ENCODE measurements around the gene BRSK2.

BRSK2 gene

DNA sequence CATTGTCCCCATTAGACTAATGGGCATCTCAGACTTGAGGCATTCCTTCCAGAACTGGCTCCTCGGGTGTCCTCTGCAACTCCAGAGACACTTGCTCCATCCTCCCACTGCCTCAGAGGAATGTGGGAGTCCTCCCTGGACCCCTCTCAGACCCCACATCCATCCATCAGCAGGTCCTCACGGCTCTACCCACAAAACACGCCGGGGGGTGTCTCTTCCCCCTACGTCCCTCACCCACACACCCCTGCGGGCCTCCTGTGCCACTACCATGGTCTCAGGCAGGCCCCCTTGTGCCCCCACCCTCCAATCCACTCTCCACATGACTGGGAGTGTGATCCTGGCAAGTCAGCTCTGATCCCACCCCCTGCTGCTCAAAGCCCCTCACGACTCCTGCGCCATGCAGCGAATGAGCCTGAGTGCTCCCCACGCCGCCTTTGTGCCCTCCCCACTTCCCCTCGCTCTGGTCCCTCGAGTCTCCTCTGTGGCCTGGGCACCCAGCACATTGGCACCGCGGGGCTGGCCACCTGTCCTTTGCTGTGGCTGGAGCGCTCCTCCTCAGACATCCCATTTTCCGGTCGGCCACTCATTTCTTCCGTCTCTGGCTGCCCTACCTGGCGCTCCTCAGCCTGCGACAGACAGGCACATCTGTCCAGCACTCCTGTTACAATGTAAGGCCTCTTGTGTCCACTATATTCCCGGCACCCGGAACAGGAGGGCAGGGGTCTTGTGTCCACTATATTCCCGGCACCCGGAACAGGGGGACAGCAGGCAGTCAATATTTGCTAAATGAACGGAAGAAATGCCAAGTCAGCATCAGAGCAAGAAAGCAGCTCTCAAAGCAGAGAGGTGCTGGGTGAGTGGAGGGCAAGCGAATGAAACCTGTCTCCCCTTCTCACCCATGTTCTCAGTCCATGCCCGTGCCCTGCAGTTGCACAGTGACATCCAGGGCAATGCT, 111.0 kb downstream of the BRSK2 start:
- Mint-ChIP-seq H3K36me3 (ENCODE audit: low read depth) (peaks cover 37% of the 10 kb centered on the region), H3K9me3 (peaks cover 22% of the 10 kb centered on the region), H3K27ac (no peak overlapping the region), H3K4me1 (peaks cover 32% of the 10 kb centered on the region), H3K27me3 (ENCODE audit: low read depth, poor library complexity) (peaks cover 3% of the 10 kb centered on the region), H3K4me3 (no peak overlapping the region)
- DNase-seq = no peak
- TF ChIP-seq, protein P1, sequence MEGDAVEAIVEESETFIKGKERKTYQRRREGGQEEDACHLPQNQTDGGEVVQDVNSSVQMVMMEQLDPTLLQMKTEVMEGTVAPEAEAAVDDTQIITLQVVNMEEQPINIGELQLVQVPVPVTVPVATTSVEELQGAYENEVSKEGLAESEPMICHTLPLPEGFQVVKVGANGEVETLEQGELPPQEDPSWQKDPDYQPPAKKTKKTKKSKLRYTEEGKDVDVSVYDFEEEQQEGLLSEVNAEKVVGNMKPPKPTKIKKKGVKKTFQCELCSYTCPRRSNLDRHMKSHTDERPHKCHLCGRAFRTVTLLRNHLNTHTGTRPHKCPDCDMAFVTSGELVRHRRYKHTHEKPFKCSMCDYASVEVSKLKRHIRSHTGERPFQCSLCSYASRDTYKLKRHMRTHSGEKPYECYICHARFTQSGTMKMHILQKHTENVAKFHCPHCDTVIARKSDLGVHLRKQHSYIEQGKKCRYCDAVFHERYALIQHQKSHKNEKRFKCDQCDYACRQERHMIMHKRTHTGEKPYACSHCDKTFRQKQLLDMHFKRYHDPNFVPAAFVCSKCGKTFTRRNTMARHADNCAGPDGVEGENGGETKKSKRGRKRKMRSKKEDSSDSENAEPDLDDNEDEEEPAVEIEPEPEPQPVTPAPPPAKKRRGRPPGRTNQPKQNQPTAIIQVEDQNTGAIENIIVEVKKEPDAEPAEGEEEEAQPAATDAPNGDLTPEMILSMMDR (IDR thresholded peaks at IDR 0.05) = no peak

DNA sequence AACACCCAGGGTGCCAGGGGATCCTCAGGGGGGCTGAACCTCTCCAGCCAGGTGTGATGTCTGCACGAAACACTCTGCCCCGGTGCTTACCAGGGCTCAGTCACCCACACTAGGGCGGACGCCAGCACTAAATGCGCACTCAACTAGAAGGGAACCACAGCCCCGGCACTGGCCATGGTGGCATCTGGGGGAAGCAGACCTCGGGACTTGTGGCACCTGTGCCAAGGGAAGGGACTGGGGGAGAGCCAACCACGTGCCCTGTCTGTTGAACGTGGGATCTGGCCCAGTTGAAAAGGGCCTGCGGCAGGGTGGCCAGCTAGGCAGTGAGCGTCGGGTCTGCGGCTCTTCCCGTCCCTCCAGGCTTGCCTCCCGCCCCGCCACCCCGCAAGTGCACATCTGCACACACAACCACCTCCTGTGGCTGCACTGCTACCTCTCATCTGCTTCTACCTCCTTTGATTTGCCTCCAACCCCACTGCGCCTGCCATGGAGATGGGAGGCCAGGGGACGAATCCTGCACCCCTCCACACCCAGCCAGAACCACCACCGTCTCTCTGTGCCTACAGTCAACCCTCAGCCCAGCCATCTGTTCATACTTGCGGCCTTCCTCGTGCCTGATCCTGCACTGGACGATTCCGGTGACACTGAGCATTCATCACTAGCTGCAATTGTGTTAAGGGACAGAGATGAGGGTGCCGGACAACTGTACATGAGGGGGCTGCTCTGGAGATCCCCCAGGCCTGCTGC, 111.9 kb downstream of the BRSK2 start:
- Mint-ChIP-seq H3K27me3 (ENCODE audit: low read depth, poor library complexity) (peaks cover 3% of the 10 kb centered on the region), H3K4me3 (no peak overlapping the region), H3K9me3 (peaks cover 14% of the 10 kb centered on the region), H3K36me3 (ENCODE audit: low read depth) (peaks cover 28% of the 10 kb centered on the region), H3K4me1 (peaks cover 38% of the 10 kb centered on the region), H3K27ac (no peak overlapping the region)
- no peak for DNase-seq
- TF ChIP-seq, protein P1 (IDR thresholded peaks at IDR 0.05) = no peak

DNA sequence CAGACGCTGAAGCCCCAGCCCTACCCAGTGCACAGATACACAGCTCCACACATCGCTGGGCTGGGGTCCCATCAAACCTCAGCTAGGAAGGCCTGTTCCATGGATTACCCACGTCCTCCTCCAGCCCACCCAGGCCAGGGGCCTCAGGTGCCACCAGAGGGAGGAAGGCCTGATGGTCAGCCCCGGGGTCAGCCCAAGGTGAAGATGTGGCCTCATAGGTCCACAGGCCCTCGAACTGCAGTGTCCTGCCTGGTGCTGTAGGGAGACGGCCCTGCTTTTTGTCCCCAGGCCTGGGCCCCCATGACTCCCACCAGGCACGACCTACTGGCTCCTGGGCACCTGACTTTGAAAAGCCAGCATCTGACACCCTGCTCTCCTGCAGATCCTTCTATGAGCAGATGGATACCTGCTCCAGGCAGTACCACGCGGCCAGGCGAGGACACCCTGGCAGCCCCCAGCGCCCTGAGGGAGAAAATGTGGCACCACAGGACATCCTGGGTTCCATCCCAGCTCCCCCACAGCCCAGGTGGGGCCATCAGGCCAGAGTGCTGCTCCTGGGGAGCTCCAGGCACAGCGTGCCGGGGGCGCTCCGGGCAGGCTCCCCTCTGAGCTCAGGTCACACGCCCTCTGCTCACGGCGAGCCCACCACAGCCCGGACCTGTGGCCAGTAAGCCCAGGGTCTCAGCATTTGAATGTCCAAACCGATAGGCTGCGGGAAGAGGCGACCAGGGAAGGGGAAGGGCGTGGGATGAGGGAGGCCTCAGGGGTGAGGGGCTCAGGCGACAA, 112.6 kb downstream of the BRSK2 start:
- Mint-ChIP-seq H3K4me3 (no peak overlapping the region), H3K27me3 (ENCODE audit: low read depth, poor library complexity) (peaks cover 3% of the 10 kb centered on the region), H3K36me3 (ENCODE audit: low read depth) (peaks cover 23% of the 10 kb centered on the region), H3K9me3 (peaks cover 9% of the 10 kb centered on the region), H3K4me1 (peaks cover 46% of the 10 kb centered on the region), H3K27ac (peak overlapping the region; percentile 92)
- TF ChIP-seq, protein P1 (IDR thresholded peaks at IDR 0.05) = no peak
- DNase-seq = peak; percentile 40

DNA sequence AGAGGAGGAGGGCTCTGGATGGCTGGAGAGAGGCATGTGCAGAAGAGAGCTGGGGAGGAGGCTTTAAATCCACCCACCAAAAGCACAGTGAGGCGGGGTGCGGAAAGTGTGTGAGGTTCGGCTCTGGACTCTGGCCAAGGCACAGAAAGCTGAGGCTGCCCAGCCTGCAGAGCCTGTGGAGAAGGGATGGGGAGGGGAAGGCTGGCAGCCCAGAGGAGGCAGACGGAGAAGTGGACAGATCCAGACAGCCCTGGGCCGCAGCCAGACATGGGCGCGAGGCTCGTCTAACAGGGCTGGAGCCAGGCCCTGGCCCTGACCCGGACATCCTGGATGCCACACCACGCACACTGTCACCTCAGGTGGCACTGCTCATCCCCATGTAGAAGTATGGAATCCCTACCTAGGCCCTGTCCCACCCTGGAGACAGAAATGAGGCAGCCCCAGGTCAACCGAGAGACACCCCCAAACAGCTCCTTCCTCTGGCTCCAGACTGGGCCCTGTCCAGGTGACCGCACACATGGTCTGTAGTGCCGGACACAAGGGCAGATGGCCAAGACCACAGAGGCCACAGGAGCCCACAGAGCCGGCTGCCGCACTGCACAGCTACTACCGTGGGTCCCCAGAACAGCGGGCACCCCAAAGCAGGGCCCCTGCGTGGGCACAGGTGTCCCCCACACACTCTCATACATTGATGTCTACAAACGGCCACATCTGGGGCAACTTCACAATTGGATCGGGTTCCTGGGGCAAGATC, 113.4 kb downstream of the BRSK2 start:
- H3K4me3 Mint-ChIP-seq = no peak overlapping the region
- DNase-seq = no peak
- H3K9me3 Mint-ChIP-seq = peaks cover 9% of the 10 kb centered on the region
- H3K36me3 Mint-ChIP-seq (ENCODE audit: low read depth) = peaks cover 20% of the 10 kb centered on the region
- peaks cover 3% of the 10 kb centered on the region for H3K27me3 Mint-ChIP-seq (ENCODE audit: low read depth, poor library complexity)
- peak overlapping the region; percentile 92 for H3K27ac Mint-ChIP-seq
- H3K4me1 Mint-ChIP-seq = peaks cover 54% of the 10 kb centered on the region
- TF ChIP-seq, protein P1 (IDR thresholded peaks at IDR 0.05) = no peak

DNA sequence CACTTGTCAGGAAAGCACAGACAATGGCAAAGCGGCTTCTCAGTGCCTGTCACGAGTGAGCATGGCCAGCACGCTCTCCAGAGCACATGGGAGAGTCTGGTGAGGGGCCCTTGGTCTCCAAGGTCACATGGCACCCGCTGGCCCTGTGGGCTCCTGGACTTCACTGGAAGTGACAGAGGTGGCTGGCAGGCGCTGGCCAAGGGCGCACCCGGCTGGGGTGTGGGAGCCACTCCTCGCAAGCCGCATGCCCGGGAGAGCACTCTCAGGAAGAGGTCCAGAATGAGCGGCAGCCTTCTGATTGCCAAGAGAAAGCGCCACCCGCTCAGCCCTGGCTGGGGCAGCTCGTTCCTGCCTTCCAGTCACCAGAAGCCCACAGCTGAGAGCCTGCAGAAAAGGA, 114.0 kb downstream of the BRSK2 start:
- Mint-ChIP-seq H3K27me3 (ENCODE audit: low read depth, poor library complexity) (peaks cover 3% of the 10 kb centered on the region), H3K4me1 (peaks cover 57% of the 10 kb centered on the region), H3K9me3 (peaks cover 5% of the 10 kb centered on the region), H3K36me3 (ENCODE audit: low read depth) (peaks cover 14% of the 10 kb centered on the region), H3K4me3 (no peak overlapping the region), H3K27ac (no peak overlapping the region)
- DNase-seq = no peak
- TF ChIP-seq, protein P1 (IDR thresholded peaks at IDR 0.05) = no peak

All from nephron progenitor cell (in vitro differentiated cells).